Measurements from ENCODE around the gene CA5B. TPM values are rescaled to one million over a fixed set of nuclear protein-coding genes. Genes with fewer than 3 reads are reported as not detected.
"Not testable (repeated sequence)": the region's sequence is repeated elsewhere in the genome, so short reads cannot be mapped to it uniquely, and the experiment has no call there.

Gene CA5B, protein sequence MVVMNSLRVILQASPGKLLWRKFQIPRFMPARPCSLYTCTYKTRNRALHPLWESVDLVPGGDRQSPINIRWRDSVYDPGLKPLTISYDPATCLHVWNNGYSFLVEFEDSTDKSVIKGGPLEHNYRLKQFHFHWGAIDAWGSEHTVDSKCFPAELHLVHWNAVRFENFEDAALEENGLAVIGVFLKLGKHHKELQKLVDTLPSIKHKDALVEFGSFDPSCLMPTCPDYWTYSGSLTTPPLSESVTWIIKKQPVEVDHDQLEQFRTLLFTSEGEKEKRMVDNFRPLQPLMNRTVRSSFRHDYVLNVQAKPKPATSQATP
- total RNA-seq = 9.0 and 15.5 TPM in 2 replicates

- peak within 1 kb of the TSS; percentile 57 for H3K4me3 ChIP-seq (ENCODE audit: low read depth, low read length)
- peak; percentile 85 for DNase-seq (ENCODE audit: low read depth)
- no peak for TF ChIP-seq CTCF (IDR thresholded peaks at IDR 0.05; ENCODE audit: insufficient read depth, low read depth, low read length)
Observed at GRCh38 chrX:15737959-15738902, at the start of gene CA5B. Gene CA5B (plus strand): TSS chrX:15738270. CDS start chrX:15750024, 11,754 bp downstream.

GRCh38 chrX:15694941-15695451 lies 43.1 kb upstream of the CA5B start:
- H3K4me3 ChIP-seq (ENCODE audit: low read depth, low read length) = no peak overlapping the region
- DNase-seq (ENCODE audit: low read depth) = no peak
- TF ChIP-seq CTCF (IDR thresholded peaks at IDR 0.05; ENCODE audit: insufficient read depth, low read depth, low read length) = no peak

- DNase-seq (ENCODE audit: low read depth) = no peak
- TF ChIP-seq CTCF (IDR thresholded peaks at IDR 0.05; ENCODE audit: insufficient read depth, low read depth, low read length) = no peak
- no peak overlapping the region for H3K4me3 ChIP-seq (ENCODE audit: low read depth, low read length)
Observed at GRCh38 chrX:15696516-15696915, 41.6 kb upstream of the CA5B start.

DNA sequence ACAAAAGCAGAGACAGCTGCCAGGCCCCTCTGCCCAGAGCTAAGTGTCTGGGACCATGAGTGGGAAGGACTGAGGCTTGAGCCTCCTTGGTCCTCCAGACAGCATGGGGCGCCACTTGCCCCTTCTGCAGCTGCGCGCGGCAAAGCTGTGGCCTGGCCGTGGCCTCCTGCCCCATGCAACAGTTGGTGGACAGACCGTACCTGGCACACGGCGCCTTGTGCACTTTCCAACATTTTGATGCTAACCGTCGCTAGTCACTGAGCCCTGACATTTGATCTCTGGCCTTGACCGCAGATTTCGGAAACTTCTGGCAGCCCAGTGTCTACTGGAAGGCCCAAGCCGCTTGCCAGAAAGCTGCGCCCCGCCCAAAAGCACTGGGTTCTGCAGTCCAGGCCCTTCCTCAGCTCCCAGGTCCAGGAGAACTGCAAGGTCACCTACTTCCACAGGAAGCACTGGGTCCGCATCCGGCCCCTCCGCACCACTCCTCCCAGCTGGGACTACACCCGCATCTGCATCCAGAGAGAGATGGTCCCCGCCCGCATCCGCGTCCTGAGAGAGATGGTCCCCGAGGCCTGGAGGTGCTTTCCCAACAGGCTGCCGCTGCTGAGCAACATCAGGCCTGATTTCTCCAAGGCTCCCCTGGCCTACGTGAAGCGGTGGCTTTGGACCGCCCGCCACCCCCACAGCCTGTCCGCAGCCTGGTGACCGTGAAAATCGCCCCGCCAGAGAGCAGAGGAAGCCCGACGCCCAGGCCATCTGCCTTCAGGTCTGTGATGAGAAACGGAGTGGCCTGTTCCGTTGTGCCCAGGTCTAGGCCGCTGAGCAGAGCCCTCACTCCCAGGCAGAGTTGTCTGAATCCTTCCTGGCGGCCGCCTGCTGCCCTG lies 35.3 kb upstream of the CA5B start:
- no peak for TF ChIP-seq CTCF (IDR thresholded peaks at IDR 0.05; ENCODE audit: insufficient read depth, low read depth, low read length)
- no peak for DNase-seq (ENCODE audit: low read depth)
- no peak overlapping the region for H3K4me3 ChIP-seq (ENCODE audit: low read depth, low read length)

GRCh38 chrX:15703809-15704208 lies 34.3 kb upstream of the CA5B start:
- not testable (repeated sequence) for H3K4me3 ChIP-seq (ENCODE audit: low read depth, low read length); DNase-seq (ENCODE audit: low read depth)

GRCh38 chrX:15704273-15704672 lies 33.8 kb upstream of the CA5B start:
- not testable (repeated sequence) for H3K4me3 ChIP-seq (ENCODE audit: low read depth, low read length); DNase-seq (ENCODE audit: low read depth)

GRCh38 chrX:15714529-15714928 lies 23.5 kb upstream of the CA5B start:
- no peak for DNase-seq (ENCODE audit: low read depth)
- H3K4me3 ChIP-seq (ENCODE audit: low read depth, low read length) = no peak overlapping the region
- no peak for TF ChIP-seq CTCF (IDR thresholded peaks at IDR 0.05; ENCODE audit: insufficient read depth, low read depth, low read length)

All from fibroblast of villous mesenchyme (primary cell).